Measurements from ENCODE around the gene OGFR. TPM values are rescaled to one million over a fixed set of nuclear protein-coding genes. Genes with fewer than 3 reads are reported as not detected.

The OGFR gene
- total RNA-seq, 1 experiment from 2014 or later, result 73.6 TPM

DNA sequence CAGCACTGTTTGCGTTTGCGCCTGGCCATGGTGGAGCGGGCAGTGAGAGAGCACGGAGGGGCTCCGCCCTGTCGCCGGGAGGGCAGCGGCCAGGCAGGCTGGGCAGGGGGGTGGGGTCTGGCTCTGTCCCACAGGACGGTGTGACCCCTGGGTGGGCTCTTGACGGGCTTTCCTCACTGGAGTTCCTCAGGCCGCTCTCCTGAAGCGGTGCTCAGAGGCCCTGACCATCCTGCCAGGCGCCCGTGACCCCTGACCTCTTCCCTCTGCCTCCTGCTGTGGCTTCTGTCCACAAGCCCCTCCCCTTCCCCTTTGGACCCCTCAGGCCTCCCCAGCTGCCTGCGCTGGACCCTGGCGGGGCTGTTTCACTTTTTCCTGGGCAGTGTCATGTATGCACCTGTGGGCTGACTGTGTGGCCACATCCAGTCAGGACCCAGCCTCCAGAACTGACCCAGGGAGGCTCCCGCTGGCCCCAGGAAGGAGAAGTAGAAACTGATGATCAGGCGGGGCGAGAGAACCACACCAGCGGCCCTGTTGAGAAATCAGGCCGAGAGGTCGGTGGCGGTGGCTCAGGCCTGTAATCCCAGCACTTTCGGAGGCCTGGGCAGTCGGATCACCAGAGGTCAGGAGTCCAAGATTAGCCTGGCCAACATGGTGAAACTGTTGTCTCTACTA lies 1.2 kb downstream of the OGFR start:
- H3K36me3 ChIP-seq (ENCODE audit: control insufficient read depth in 1 of 2, insufficient read depth in 2 of 2, low read length in 2 of 2), result peaks cover 19 to 32% of the 10 kb centered on the region in 2 experiments

More for the DNA sequence above, 1.2 kb downstream of the OGFR start:
- Histone ChIP-seq H3K27me3 (ENCODE audit: insufficient read depth, low read length) (no peaks in the 10 kb centered on the region), H3K27ac (ENCODE audit: low read depth, low read length) (peak overlapping the region; percentile 94), H3K79me2 (ENCODE audit: insufficient read depth, low read length) (peaks cover 59% of the 10 kb centered on the region), H4K20me1 (ENCODE audit: insufficient read depth) (no peaks in the 10 kb centered on the region; the same call in 1 of the 2 replicates), H3K9me3 (ENCODE audit: control insufficient read depth in 1 of 2, insufficient read depth in 1 of 2, low read depth in 1 of 2, low read length in 2 of 2) (no peaks in the 10 kb centered on the region), H3K4me2 (ENCODE audit: low read length) (peak overlapping the region; percentile 98), H3K9ac (ENCODE audit: low read length) (peak overlapping the region; percentile 79), H3K4me3 (replicated peaks in 1 of 2; ENCODE audit: low read depth in 1 of 2, low read length in 2 of 2) (peak overlapping the region; percentile 79 to 83), H3K9me2 (ENCODE audit: insufficient read depth) (no peaks in the 10 kb centered on the region), H3K4me1 (ENCODE audit: control insufficient read depth in 1 of 2, insufficient read depth in 2 of 2, low read length in 2 of 2) (peaks cover 19 to 35% of the 10 kb centered on the region in 2 experiments; a peak in 3 of 4 replicates), H2AFZ (ENCODE audit: low read depth, low read length, poor library complexity, severe bottlenecking) (no peak overlapping the region)
- intact Hi-C loops (cut with micrococcal nuclease), result loop anchor here (10.0 kb wide), 1 partner anchor 501 kb away; the partner anchor contains the start of gene ADRM1
- no TSS peak for BruUV-seq (replicated peaks)
- ChIA-PET RAD21 (ENCODE audit: low non-redundant PET in 1 of 2, low total read pairs in 2 of 2, uncharacterized antibody in 2 of 2, unreplicated experiment in 2 of 2) (no interaction called here), POLR2A (interaction anchor here (1.6 kb wide), 1 partner anchor 10 kb away, joined by 7 read pairs; the partner anchor contains the start of gene MRGBP), CTCF (interaction anchor here (1.0 to 1.5 kb wide), 2 partner anchors 9 to 12 kb away, joined by 3 to 5 read pairs; no protein-coding TSS in a partner anchor)
- TF ChIP-seq, protein P1, sequence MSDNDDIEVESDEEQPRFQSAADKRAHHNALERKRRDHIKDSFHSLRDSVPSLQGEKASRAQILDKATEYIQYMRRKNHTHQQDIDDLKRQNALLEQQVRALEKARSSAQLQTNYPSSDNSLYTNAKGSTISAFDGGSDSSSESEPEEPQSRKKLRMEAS (IDR thresholded peaks at IDR 0.05), result no peak
- TF ChIP-seq, protein P2, sequence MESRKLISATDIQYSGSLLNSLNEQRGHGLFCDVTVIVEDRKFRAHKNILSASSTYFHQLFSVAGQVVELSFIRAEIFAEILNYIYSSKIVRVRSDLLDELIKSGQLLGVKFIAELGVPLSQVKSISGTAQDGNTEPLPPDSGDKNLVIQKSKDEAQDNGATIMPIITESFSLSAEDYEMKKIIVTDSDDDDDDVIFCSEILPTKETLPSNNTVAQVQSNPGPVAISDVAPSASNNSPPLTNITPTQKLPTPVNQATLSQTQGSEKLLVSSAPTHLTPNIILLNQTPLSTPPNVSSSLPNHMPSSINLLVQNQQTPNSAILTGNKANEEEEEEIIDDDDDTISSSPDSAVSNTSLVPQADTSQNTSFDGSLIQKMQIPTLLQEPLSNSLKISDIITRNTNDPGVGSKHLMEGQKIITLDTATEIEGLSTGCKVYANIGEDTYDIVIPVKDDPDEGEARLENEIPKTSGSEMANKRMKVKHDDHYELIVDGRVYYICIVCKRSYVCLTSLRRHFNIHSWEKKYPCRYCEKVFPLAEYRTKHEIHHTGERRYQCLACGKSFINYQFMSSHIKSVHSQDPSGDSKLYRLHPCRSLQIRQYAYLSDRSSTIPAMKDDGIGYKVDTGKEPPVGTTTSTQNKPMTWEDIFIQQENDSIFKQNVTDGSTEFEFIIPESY (IDR thresholded peaks at IDR 0.05; ENCODE audit: extremely low read depth, insufficient replicate concordance, low read length), result no peak
- TF ChIP-seq POLR2A (IDR thresholded peaks at IDR 0.05; ENCODE audit: borderline replicate concordance, extremely low read depth, insufficient read depth, insufficient read length), result no peak
- TF ChIP-seq SRF (IDR thresholded peaks at IDR 0.05; ENCODE audit: low read depth), result no peak
- TF ChIP-seq FOSL1 (IDR thresholded peaks at IDR 0.05; ENCODE audit: low read depth), result no peak
- no peak for TF ChIP-seq TCF7L2 (IDR thresholded peaks at IDR 0.05; ENCODE audit: borderline replicate concordance, extremely low read depth, insufficient read depth, insufficient read length)
- TF ChIP-seq SIN3A (IDR thresholded peaks at IDR 0.05; ENCODE audit: low read depth), result no peak
- TF ChIP-seq, protein P3, sequence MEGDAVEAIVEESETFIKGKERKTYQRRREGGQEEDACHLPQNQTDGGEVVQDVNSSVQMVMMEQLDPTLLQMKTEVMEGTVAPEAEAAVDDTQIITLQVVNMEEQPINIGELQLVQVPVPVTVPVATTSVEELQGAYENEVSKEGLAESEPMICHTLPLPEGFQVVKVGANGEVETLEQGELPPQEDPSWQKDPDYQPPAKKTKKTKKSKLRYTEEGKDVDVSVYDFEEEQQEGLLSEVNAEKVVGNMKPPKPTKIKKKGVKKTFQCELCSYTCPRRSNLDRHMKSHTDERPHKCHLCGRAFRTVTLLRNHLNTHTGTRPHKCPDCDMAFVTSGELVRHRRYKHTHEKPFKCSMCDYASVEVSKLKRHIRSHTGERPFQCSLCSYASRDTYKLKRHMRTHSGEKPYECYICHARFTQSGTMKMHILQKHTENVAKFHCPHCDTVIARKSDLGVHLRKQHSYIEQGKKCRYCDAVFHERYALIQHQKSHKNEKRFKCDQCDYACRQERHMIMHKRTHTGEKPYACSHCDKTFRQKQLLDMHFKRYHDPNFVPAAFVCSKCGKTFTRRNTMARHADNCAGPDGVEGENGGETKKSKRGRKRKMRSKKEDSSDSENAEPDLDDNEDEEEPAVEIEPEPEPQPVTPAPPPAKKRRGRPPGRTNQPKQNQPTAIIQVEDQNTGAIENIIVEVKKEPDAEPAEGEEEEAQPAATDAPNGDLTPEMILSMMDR (IDR thresholded peaks at IDR 0.05 in 2 of 3, conservative IDR thresholded peaks at IDR 0.05 in 1 of 3; ENCODE audit: borderline replicate concordance in 1 of 3, insufficient read depth in 1 of 3, low read depth in 2 of 3, low read length in 2 of 3), result no peak
- TF ChIP-seq, protein P4, sequence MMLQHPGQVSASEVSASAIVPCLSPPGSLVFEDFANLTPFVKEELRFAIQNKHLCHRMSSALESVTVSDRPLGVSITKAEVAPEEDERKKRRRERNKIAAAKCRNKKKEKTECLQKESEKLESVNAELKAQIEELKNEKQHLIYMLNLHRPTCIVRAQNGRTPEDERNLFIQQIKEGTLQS (IDR thresholded peaks at IDR 0.05), result no peak
- TF ChIP-seq ZFX (IDR thresholded peaks at IDR 0.05), result no peak
- TF ChIP-seq POLR2AphosphoS5 (IDR thresholded peaks at IDR 0.05; ENCODE audit: low read depth, low read length), result no peak
- no peak for TF ChIP-seq JUND (IDR thresholded peaks at IDR 0.05)
- TF ChIP-seq EZH2phosphoT487 (IDR thresholded peaks at IDR 0.05; ENCODE audit: borderline replicate concordance), result no peak
- no peak for TF ChIP-seq SP1 (IDR thresholded peaks at IDR 0.05; ENCODE audit: low read depth)
- TF ChIP-seq CEBPB (IDR thresholded peaks at IDR 0.05; ENCODE audit: low read depth), result no peak
- peak; percentile 12 for ATAC-seq
- no peak for DNase-seq (ENCODE audit: low read depth, low spot score)

All from HCT116 (cell line).